Neutrophil (primary cell): ENCODE measurements around the gene TMEM184A.

Experiments
- H3K27ac ChIP-seq: fragments of 200-600 bp; sonication (generic); 2 replicates; pipeline ENCODE4 v1.5.1; 2016; ENCODE audit warnings: mild to moderate bottlenecking, moderate library complexity
- H3K27me3 ChIP-seq: fragments of 200-600 bp; sonication (generic); 2 replicates; pipeline ENCODE4 v1.6.0; 2016; ENCODE audit warnings: mild to moderate bottlenecking
- H3K36me3 ChIP-seq: fragments of 200-600 bp; sonication (generic); 2 replicates; pipeline ENCODE4 v1.5.1; 2017
- H3K4me1 ChIP-seq, 2 experiments: fragments of 200-600 bp in 1 of 2; sonication (generic) in 1 of 2; 1 replicate in 1 of 2; 2 replicates in 1 of 2; pipeline versions ENCODE4 v1.5.1 to v1.6.1; 2013 to 2016; ENCODE audit warnings: low read depth in 1 of 2, low read length in 1 of 2, mild to moderate bottlenecking in 1 of 2, moderate library complexity in 1 of 2; ENCODE audit not compliant: control insufficient read depth in 1 of 2, insufficient read depth in 1 of 2
- H3K4me3 ChIP-seq, 2 experiments: fragments of 200-600 bp in 1 of 2; sonication (generic) in 1 of 2; 1 replicate in 1 of 2; 2 replicates in 1 of 2; pipeline ENCODE4 v1.5.1; 2013 to 2016; ENCODE audit warnings: low read depth in 1 of 2, low read length in 1 of 2, mild to moderate bottlenecking in 1 of 2, moderate library complexity in 1 of 2
- H3K9me3 ChIP-seq: fragments of 200-600 bp; sonication (generic); 2 replicates; pipeline ENCODE4 v1.5.1; 2016
- CTCF ChIP-seq: fragments of 200-600 bp; sonication (generic); IDR thresholded peaks from 2 replicates; pipeline ENCODE4 v1.5.1; 2016; ENCODE audit warnings: antibody characterized with exemption

Gene TMEM184A

GRCh38 chr7:1542329-1542728 lies 13.7 kb downstream of the TMEM184A start:
- Histone ChIP-seq H3K36me3 (peaks cover 77% of the 10 kb centered on the region), H3K4me1 (no peaks in the 10 kb centered on the region), H3K27ac (no peak overlapping the region), H3K4me3 (no peak overlapping the region), H3K9me3 (no peaks in the 10 kb centered on the region), H3K27me3 (no peaks in the 10 kb centered on the region)
- TF ChIP-seq CTCF: no peak

GRCh38 chr7:1541431-1542162 lies 14.4 kb downstream of the TMEM184A start:
- Histone ChIP-seq H3K4me1 (no peaks in the 10 kb centered on the region), H3K9me3 (no peaks in the 10 kb centered on the region), H3K4me3 (no peak overlapping the region), H3K27ac (no peak overlapping the region), H3K27me3 (no peaks in the 10 kb centered on the region), H3K36me3 (peaks cover 85% of the 10 kb centered on the region)
- TF ChIP-seq CTCF: no peak

- no peak overlapping the region for H3K4me3 ChIP-seq
- H3K27me3 ChIP-seq: no peaks in the 10 kb centered on the region
- no peaks in the 10 kb centered on the region for H3K9me3 ChIP-seq
- no peaks in the 10 kb centered on the region for H3K4me1 ChIP-seq
- peaks cover 91% of the 10 kb centered on the region for H3K36me3 ChIP-seq
- H3K27ac ChIP-seq: no peak overlapping the region
- TF ChIP-seq CTCF: no peak
Observed at GRCh38 chr7:1540776-1541271, 15.2 kb downstream of the TMEM184A start.

GRCh38 chr7:1539882-1540775 lies 15.9 kb downstream of the TMEM184A start:
- H3K4me3 ChIP-seq: no peak overlapping the region
- H3K36me3 ChIP-seq: peaks cover 98% of the 10 kb centered on the region
- H3K9me3 ChIP-seq: no peaks in the 10 kb centered on the region
- TF ChIP-seq CTCF: no peak
- peaks cover 0 to 4% of the 10 kb centered on the region in 2 experiments for H3K4me1 ChIP-seq
- H3K27ac ChIP-seq: no peak overlapping the region
- no peaks in the 10 kb centered on the region for H3K27me3 ChIP-seq

DNA sequence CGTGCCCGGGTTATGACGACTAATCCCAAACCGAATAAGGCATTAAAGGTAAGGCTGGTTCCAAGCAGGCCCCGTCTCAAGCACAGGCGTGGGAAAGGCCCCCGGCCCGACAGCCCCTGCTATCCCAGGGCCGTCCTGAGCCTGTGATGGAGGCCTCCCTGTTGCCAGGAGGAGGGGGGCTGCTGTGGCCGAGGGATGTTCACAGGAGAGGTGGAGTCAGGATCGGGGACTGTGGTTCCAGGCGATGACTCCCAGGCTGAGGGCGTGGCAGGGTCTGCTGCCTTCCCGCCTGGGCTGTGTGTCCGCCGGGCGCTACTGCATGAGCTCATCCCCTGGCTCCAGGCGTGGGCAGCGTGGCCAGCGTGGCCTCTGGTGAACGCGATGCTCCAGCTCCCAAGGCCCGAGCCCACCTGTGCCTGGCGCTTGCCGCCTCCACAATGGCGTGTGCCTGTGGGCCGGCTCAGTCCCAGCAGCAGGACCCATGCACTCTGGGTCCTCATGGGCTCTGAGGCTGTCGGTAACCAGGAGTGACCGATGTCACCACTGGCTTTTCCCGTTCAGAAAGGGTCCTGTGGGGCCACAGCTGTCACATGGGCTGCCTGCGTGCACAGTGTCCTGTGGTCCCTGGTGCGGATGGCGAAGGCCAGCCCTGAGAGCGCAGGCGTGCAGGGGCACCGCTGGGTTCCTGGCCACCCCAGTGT lies 16.7 kb downstream of the TMEM184A start:
- no peak for TF ChIP-seq CTCF
- Histone ChIP-seq H3K27me3 (no peaks in the 10 kb centered on the region), H3K4me3 (no peak overlapping the region), H3K4me1 (peaks cover 0 to 4% of the 10 kb centered on the region in 2 experiments), H3K36me3 (peaks cover 91% of the 10 kb centered on the region), H3K9me3 (no peaks in the 10 kb centered on the region), H3K27ac (no peak overlapping the region)
